Loucy (cell line): ENCODE data around the gene IRAK4.

Source experiments
- H2AFZ ChIP-seq: fragments of 200-600 bp; sonication (generic); 2 replicates; pipeline ENCODE4 v1.6.0; 2016; ENCODE audit warnings: antibody characterized with exemption, mild to moderate bottlenecking, low read length, moderate library complexity
- H3F3A ChIP-seq: fragments of 200-600 bp; 2 replicates; pipeline ENCODE4 v1.6.0; 2016; ENCODE audit warnings: antibody characterized with exemption, low read depth, mild to moderate bottlenecking
- H3K27me3 ChIP-seq: fragments of 200-600 bp; sonication (generic); 2 replicates; pipeline ENCODE4 v1.6.1; 2014; ENCODE audit warnings: low read length, mild to moderate bottlenecking; ENCODE audit not compliant: insufficient read depth, poor library complexity, severe bottlenecking
- H3K36me3 ChIP-seq: fragments of 200-600 bp; sonication (generic); 2 replicates; pipeline ENCODE4 v1.6.1; 2016; ENCODE audit warnings: low read length; ENCODE audit not compliant: insufficient read depth
- H3K4me1 ChIP-seq: fragments of 200-600 bp; sonication (generic); 2 replicates; pipeline ENCODE4 v1.5.1; 2014; ENCODE audit warnings: low read length, mild to moderate bottlenecking; ENCODE audit not compliant: insufficient read depth, poor library complexity, severe bottlenecking
- H3K4me2 ChIP-seq: fragments of 200-600 bp; sonication (generic); 2 replicates; pipeline ENCODE4 v1.6.0; 2014; ENCODE audit warnings: antibody characterized with exemption, low read length, low read depth, mild to moderate bottlenecking; ENCODE audit not compliant: poor library complexity, severe bottlenecking
- H3K4me3 ChIP-seq: fragments of 200-600 bp; sonication (generic); 2 replicates; pipeline ENCODE4 v1.5.1; 2014; ENCODE audit warnings: low read length, mild to moderate bottlenecking, mixed read lengths; ENCODE audit not compliant: poor library complexity, severe bottlenecking
- H3K79me2 ChIP-seq: fragments of 200-600 bp; sonication (generic); 2 replicates; pipeline ENCODE4 v1.6.1; 2014; ENCODE audit warnings: low read length; ENCODE audit not compliant: insufficient read depth
- H3K9ac ChIP-seq: fragments of 200-600 bp; sonication (generic); 2 replicates; pipeline ENCODE4 v1.6.0; 2014; ENCODE audit warnings: mild to moderate bottlenecking, low read depth, low read length, moderate library complexity; ENCODE audit not compliant: poor library complexity, severe bottlenecking
- H3K9me2 ChIP-seq: fragments of 200-600 bp; sonication (generic); replicated peaks from 2 replicates; pipeline ENCODE4 v1.6.1; 2016; ENCODE audit warnings: low read depth, low read length, mixed read lengths
- H3K9me3 ChIP-seq: fragments of 200-600 bp; sonication (generic); 2 replicates; pipeline ENCODE4 v1.6.1; 2014; ENCODE audit warnings: mild to moderate bottlenecking, antibody characterized with exemption, low read length, low read depth; ENCODE audit not compliant: insufficient read depth
- H4K20me1 ChIP-seq: fragments of 200-600 bp; sonication (generic); 2 replicates; pipeline ENCODE4 v1.6.0; 2014; ENCODE audit warnings: antibody characterized with exemption, low read length, mild to moderate bottlenecking; ENCODE audit not compliant: insufficient read depth, poor library complexity, severe bottlenecking
- CTCF ChIP-seq: fragments of 200-600 bp; sonication (generic); conservative IDR thresholded peaks from 2 replicates; pipeline ENCODE4 v1.5.1; 2014; ENCODE audit warnings: mild to moderate bottlenecking, antibody characterized with exemption, low read length
- EZH2phosphoT487 ChIP-seq: fragments of 200-600 bp; IDR thresholded peaks from 2 replicates; pipeline ENCODE4 v1.6.1; 2018; ENCODE audit warnings: antibody characterized with exemption, mild to moderate bottlenecking, moderate library complexity, borderline replicate concordance

The IRAK4 gene

DNA sequence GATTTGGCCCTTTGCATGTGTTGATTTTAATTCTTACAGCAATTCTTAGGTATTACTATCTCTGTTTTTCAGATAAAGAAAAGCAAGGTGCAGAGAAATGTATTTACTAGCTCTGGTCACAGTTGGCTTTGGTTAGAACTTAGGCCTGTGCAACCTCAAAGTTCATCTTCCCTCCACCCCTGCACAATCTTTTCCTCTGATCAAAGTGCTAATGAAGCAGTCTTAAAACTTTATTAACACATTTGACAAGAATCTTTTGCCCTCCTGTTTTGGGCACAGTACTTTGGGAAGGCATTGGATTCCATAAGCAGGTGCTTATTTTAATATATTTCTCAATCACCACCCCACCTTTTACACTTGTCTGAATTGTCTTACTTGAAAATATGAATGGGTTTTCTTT lies 2.7 kb downstream of the IRAK4 start:
- TF ChIP-seq CTCF (no peak), EZH2phosphoT487 (no peak)
- peak overlapping the region; percentile 88 for H3K9ac ChIP-seq

DNA sequence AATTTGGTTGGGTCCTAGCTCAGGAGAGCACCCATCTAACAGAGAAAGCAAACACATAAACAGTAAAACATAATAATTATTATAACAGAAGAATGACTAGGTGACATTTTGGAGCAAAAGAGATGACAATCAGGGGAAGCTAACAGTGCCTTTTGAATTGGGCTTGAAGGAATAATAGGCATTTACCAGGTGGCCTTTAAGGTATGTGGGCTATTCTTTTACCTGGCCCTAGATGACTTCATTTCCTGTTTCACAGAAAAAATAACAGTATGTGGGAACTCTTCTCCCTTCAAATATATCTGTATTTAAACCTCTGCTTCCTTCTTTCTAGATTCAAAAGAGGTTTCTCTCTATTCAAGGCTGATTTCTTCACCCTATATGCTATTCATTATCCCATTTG lies 3.8 kb downstream of the IRAK4 start:
- H4K20me1 ChIP-seq = peaks cover 28% of the 10 kb centered on the region
- peak overlapping the region; percentile 88 for H3K9ac ChIP-seq
- TF ChIP-seq EZH2phosphoT487 = no peak
- TF ChIP-seq CTCF = no peak
- H3K9me3 ChIP-seq = no peaks in the 10 kb centered on the region
- peaks cover 40% of the 10 kb centered on the region for H3K4me1 ChIP-seq
- H3K4me3 ChIP-seq = peak overlapping the region; percentile 97
- H3K9me2 ChIP-seq = no peaks in the 10 kb centered on the region
- peaks cover 44% of the 10 kb centered on the region for H3K79me2 ChIP-seq
- no peaks in the 10 kb centered on the region for H3F3A ChIP-seq
- H2AFZ ChIP-seq = no peak overlapping the region
- no peaks in the 10 kb centered on the region for H3K36me3 ChIP-seq
- H3K27me3 ChIP-seq = no peaks in the 10 kb centered on the region
- peak overlapping the region; percentile 96 for H3K4me2 ChIP-seq

More for the DNA sequence above, 2.7 kb downstream of the IRAK4 start:
- Histone ChIP-seq H3K9me3 (no peaks in the 10 kb centered on the region), H4K20me1 (peaks cover 28% of the 10 kb centered on the region), H3K4me2 (peak overlapping the region; percentile 96), H3K27me3 (no peaks in the 10 kb centered on the region), H3K79me2 (peaks cover 55% of the 10 kb centered on the region), H2AFZ (no peak overlapping the region), H3K4me1 (peaks cover 46% of the 10 kb centered on the region), H3F3A (no peaks in the 10 kb centered on the region), H3K4me3 (peak overlapping the region; percentile 97), H3K9me2 (no peaks in the 10 kb centered on the region), H3K36me3 (no peaks in the 10 kb centered on the region)

GRCh38 chr12:43763769-43764168 lies 5.0 kb downstream of the IRAK4 start:
- H3K4me1 ChIP-seq = peaks cover 35% of the 10 kb centered on the region
- no peak overlapping the region for H3K9ac ChIP-seq
- H3K4me2 ChIP-seq = no peak overlapping the region
- H4K20me1 ChIP-seq = peaks cover 28% of the 10 kb centered on the region
- H3K27me3 ChIP-seq = no peaks in the 10 kb centered on the region
- no peak overlapping the region for H3K4me3 ChIP-seq
- no peak overlapping the region for H2AFZ ChIP-seq
- H3K9me2 ChIP-seq = no peaks in the 10 kb centered on the region
- H3F3A ChIP-seq = no peaks in the 10 kb centered on the region
- TF ChIP-seq CTCF (no peak), EZH2phosphoT487 (no peak)
- H3K79me2 ChIP-seq = peaks cover 36% of the 10 kb centered on the region
- H3K9me3 ChIP-seq = no peaks in the 10 kb centered on the region
- H3K36me3 ChIP-seq = no peaks in the 10 kb centered on the region
